ENCODE measurements around the gene H2BK1.
A peak's percentile ranks its signal among the peaks of the same experiment; 100 is the strongest.

The H2BK1 gene

DNA sequence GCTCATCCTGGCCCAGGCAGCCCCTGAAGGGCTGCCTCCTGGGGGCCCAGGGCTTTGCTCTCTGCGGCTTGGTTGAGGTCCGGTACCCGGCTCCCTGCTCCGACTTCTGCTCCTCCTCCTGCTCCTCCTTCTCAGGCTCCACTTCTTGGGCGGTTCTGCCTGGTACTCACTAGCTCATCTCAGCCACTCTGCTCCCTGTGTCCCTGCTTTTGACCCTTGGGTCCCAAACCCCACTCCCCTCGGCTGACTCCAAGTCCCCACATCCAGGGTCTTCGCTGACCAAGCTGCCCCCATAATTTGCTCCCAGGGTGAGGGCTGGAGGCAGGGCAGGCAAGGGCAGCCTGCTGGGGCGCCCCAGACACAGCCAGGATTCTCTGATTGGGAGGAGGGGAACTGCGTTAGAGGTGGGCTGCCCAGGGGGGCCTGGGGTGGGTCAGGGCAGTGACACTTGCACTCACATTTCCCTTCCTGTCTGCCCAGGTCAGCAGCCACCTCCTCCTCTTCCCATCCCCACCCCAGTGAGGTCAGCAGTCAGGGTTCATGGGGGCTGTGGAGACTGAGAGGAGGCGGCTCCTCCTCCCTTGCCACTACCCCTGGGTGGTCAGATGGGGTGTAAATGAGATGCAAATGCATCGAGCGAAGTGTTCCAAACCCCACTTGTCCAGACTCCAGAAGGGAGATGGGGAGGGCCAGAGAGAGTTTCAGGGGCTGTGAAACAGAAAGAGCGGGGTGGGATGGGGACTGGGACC, 36.0 kb upstream of the H2BK1 start:
- no peak overlapping the region for H3K27ac ChIP-seq
- TF ChIP-seq, protein P1, sequence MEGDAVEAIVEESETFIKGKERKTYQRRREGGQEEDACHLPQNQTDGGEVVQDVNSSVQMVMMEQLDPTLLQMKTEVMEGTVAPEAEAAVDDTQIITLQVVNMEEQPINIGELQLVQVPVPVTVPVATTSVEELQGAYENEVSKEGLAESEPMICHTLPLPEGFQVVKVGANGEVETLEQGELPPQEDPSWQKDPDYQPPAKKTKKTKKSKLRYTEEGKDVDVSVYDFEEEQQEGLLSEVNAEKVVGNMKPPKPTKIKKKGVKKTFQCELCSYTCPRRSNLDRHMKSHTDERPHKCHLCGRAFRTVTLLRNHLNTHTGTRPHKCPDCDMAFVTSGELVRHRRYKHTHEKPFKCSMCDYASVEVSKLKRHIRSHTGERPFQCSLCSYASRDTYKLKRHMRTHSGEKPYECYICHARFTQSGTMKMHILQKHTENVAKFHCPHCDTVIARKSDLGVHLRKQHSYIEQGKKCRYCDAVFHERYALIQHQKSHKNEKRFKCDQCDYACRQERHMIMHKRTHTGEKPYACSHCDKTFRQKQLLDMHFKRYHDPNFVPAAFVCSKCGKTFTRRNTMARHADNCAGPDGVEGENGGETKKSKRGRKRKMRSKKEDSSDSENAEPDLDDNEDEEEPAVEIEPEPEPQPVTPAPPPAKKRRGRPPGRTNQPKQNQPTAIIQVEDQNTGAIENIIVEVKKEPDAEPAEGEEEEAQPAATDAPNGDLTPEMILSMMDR (conservative IDR thresholded peaks at IDR 0.05; ENCODE audit: low read depth, low read length): no peak
- no peak overlapping the region for H3K9ac ChIP-seq
- H4K20me1 ChIP-seq (ENCODE audit: insufficient read depth): no peaks in the 10 kb centered on the region
- H3K4me1 ChIP-seq (ENCODE audit: low read depth, poor library complexity, severe bottlenecking): peaks cover 26% of the 10 kb centered on the region
- H3K4me2 ChIP-seq: no peak overlapping the region
- no peaks in the 10 kb centered on the region for H3K36me3 ChIP-seq (ENCODE audit: insufficient read depth)
- H3K79me2 ChIP-seq (ENCODE audit: insufficient read depth, low read depth): no peaks in the 10 kb centered on the region
- H2AFZ ChIP-seq (ENCODE audit: low read depth): no peak overlapping the region
- peaks cover 76% of the 10 kb centered on the region for H3K27me3 ChIP-seq (ENCODE audit: insufficient read depth, low read depth)
- H3K4me3 ChIP-seq (IDR thresholded peaks at IDR 0.05; ENCODE audit: insufficient read depth, low read depth, low read length): no peak overlapping the region

DNA sequence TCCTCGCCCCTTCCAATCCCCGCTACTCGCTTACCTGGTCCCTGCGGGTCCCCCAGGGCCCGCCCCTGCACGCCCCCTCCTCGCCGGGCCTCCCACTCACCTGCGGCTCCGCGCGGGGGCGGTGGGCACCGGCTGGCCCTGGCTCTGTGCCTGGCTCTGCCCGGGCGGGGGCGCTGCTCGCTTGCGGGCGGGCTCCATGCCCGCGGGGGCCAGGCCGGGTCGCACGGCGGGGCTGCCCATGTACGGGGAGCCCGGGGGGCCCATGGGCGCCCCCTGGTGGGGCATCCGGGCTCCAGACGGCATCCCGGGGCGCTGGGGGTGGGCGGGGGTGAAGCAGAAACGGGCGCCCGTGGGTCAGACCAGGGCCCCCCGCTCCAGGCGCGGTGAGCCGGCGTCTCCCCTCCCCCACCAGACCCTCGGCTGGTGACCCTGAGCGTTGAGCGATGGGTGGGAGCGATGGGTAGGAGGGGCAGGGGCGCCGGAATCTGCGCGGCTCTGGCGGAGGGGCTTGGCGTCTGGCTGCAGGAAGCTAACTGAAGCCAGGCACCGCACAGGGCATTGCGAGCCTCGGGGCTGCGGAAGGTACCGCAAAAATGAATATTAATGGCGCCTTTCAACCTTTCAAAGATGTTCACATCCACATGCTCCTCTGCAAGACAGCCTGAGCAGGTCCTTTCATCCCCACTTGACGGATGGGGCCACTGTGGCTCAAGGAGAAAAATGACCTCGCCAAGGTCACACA, 35.2 kb upstream of the H2BK1 start:
- no peaks in the 10 kb centered on the region for H4K20me1 ChIP-seq (ENCODE audit: insufficient read depth)
- H2AFZ ChIP-seq (ENCODE audit: low read depth): peak overlapping the region; percentile 56
- no peak overlapping the region for H3K4me3 ChIP-seq (IDR thresholded peaks at IDR 0.05; ENCODE audit: insufficient read depth, low read depth, low read length)
- H3K36me3 ChIP-seq (ENCODE audit: insufficient read depth): no peaks in the 10 kb centered on the region
- H3K4me2 ChIP-seq: peak overlapping the region; percentile 87
- TF ChIP-seq, protein P1 (conservative IDR thresholded peaks at IDR 0.05; ENCODE audit: low read depth, low read length): peak; percentile 48
- H3K27me3 ChIP-seq (ENCODE audit: insufficient read depth, low read depth): peaks cover 68% of the 10 kb centered on the region
- no peak overlapping the region for H3K9ac ChIP-seq
- peaks cover 24% of the 10 kb centered on the region for H3K4me1 ChIP-seq (ENCODE audit: low read depth, poor library complexity, severe bottlenecking)
- no peaks in the 10 kb centered on the region for H3K79me2 ChIP-seq (ENCODE audit: insufficient read depth, low read depth)
- no peak overlapping the region for H3K27ac ChIP-seq

GRCh38 chr7:151244841-151245346, 34.6 kb upstream of the H2BK1 start:
- H2AFZ ChIP-seq (ENCODE audit: low read depth): peak overlapping the region; percentile 56
- no peak overlapping the region for H3K9ac ChIP-seq
- no peaks in the 10 kb centered on the region for H3K79me2 ChIP-seq (ENCODE audit: insufficient read depth, low read depth)
- H3K36me3 ChIP-seq (ENCODE audit: insufficient read depth): no peaks in the 10 kb centered on the region
- H4K20me1 ChIP-seq (ENCODE audit: insufficient read depth): no peaks in the 10 kb centered on the region
- peak overlapping the region; percentile 87 for H3K4me2 ChIP-seq
- H3K4me1 ChIP-seq (ENCODE audit: low read depth, poor library complexity, severe bottlenecking): peaks cover 24% of the 10 kb centered on the region
- TF ChIP-seq, protein P1 (conservative IDR thresholded peaks at IDR 0.05; ENCODE audit: low read depth, low read length): no peak
- H3K27me3 ChIP-seq (ENCODE audit: insufficient read depth, low read depth): peaks cover 62% of the 10 kb centered on the region
- H3K27ac ChIP-seq: no peak overlapping the region
- H3K4me3 ChIP-seq (IDR thresholded peaks at IDR 0.05; ENCODE audit: insufficient read depth, low read depth, low read length): no peak overlapping the region

- no peak overlapping the region for H2AFZ ChIP-seq (ENCODE audit: low read depth)
- no peaks in the 10 kb centered on the region for H3K79me2 ChIP-seq (ENCODE audit: insufficient read depth, low read depth)
- TF ChIP-seq, protein P1 (conservative IDR thresholded peaks at IDR 0.05; ENCODE audit: low read depth, low read length): peak; percentile 99
- no peaks in the 10 kb centered on the region for H4K20me1 ChIP-seq (ENCODE audit: insufficient read depth)
- H3K4me1 ChIP-seq (ENCODE audit: low read depth, poor library complexity, severe bottlenecking): peaks cover 24% of the 10 kb centered on the region
- no peaks in the 10 kb centered on the region for H3K36me3 ChIP-seq (ENCODE audit: insufficient read depth)
- H3K4me2 ChIP-seq: peak overlapping the region; percentile 91
- H3K4me3 ChIP-seq (IDR thresholded peaks at IDR 0.05; ENCODE audit: insufficient read depth, low read depth, low read length): no peak overlapping the region
- H3K27ac ChIP-seq: no peak overlapping the region
- peaks cover 56% of the 10 kb centered on the region for H3K27me3 ChIP-seq (ENCODE audit: insufficient read depth, low read depth)
- H3K9ac ChIP-seq: no peak overlapping the region
Measured at GRCh38 chr7:151244196-151244840, 34.0 kb upstream of the H2BK1 start.
